ENCODE measurements around the gene AMPH. TPM values are rescaled to one million over a fixed set of nuclear protein-coding genes. Genes with fewer than 3 reads are reported as not detected.

AMPH gene
- total and polyA plus RNA-seq, 4 experiments from 2014 or later: 0.09 to 0.26 (median 0.14) TPM; not detected in 1

- H3K36me3 Mint-ChIP-seq: no peaks in the 10 kb centered on the region
- H3K4me3 Mint-ChIP-seq: no peak overlapping the region
- H3K4me1 Mint-ChIP-seq: no peaks in the 10 kb centered on the region
- ChIA-PET POLR2A (ENCODE audit: partially characterized antibody) (no interaction called here), CTCF (ENCODE audit: partially characterized antibody) (interaction anchor here (1.0 kb wide), 1 partner anchor 10 kb away, joined by 3 read pairs; no protein-coding TSS in a partner anchor)
- intact Hi-C loops (cut with micrococcal nuclease): no loop called here
- DNase-seq: no peak
- peaks cover 0 to 3% (median 0%) of the 10 kb centered on the region in 8 donors for H3K9me3 Mint-ChIP-seq
- Histone ChIP-seq H3K4me1 (ENCODE audit: insufficient read depth, low read length) (no peaks in the 10 kb centered on the region), H3K4me3 (ENCODE audit: low read length in 2 of 2) (no peak overlapping the region), H3K9me3 (ENCODE audit: control insufficient read depth in 1 of 2, low read length in 2 of 2) (no peaks in the 10 kb centered on the region), H3K27me3 (ENCODE audit: insufficient read depth, low read length) (no peaks in the 10 kb centered on the region), H3K27ac (ENCODE audit: low read depth, low read length) (no peak overlapping the region), H3K36me3 (ENCODE audit: insufficient read depth, low read length) (no peaks in the 10 kb centered on the region)
- H3K27ac Mint-ChIP-seq: no peak overlapping the region
- peaks cover 4 to 11% of the 10 kb centered on the region in 2 donors for H3K27me3 Mint-ChIP-seq
Observed at GRCh38 chr7:38673795-38674194, 42.6 kb upstream of the AMPH start.

- no peak for DNase-seq
- Histone ChIP-seq H3K36me3 (ENCODE audit: insufficient read depth, low read length) (no peaks in the 10 kb centered on the region), H3K4me3 (ENCODE audit: low read length in 2 of 2) (no peak overlapping the region), H3K27ac (ENCODE audit: low read depth, low read length) (no peak overlapping the region), H3K4me1 (ENCODE audit: insufficient read depth, low read length) (no peaks in the 10 kb centered on the region), H3K27me3 (ENCODE audit: insufficient read depth, low read length) (no peaks in the 10 kb centered on the region), H3K9me3 (ENCODE audit: control insufficient read depth in 1 of 2, low read length in 2 of 2) (no peaks in the 10 kb centered on the region)
- H3K4me3 Mint-ChIP-seq: no peak overlapping the region
- peaks cover 0 to 2% (median 0%) of the 10 kb centered on the region in 8 donors for H3K9me3 Mint-ChIP-seq
- no peaks in the 10 kb centered on the region for H3K4me1 Mint-ChIP-seq
- intact Hi-C loops (cut with micrococcal nuclease): no loop called here
- H3K36me3 Mint-ChIP-seq: no peaks in the 10 kb centered on the region
- POLR2A ChIA-PET (ENCODE audit: partially characterized antibody): no interaction called here
- H3K27ac Mint-ChIP-seq: no peak overlapping the region
- peaks cover 4 to 11% of the 10 kb centered on the region in 2 donors for H3K27me3 Mint-ChIP-seq
- CTCF ChIA-PET (ENCODE audit: partially characterized antibody): interaction anchor here (2.0 kb wide), 1 partner anchor 12 kb away, joined by 7 read pairs; no protein-coding TSS in a partner anchor
Observed at GRCh38 chr7:38671911-38672905, 41.0 kb upstream of the AMPH start.

- DNase-seq: no peak
- Mint-ChIP-seq H3K4me1 (no peaks in the 10 kb centered on the region), H3K27ac (no peak overlapping the region), H3K9me3 (peaks cover 0 to 2% (median 0%) of the 10 kb centered on the region in 8 donors), H3K27me3 (peaks cover 2 to 11% of the 10 kb centered on the region in 2 donors), H3K4me3 (no peak overlapping the region), H3K36me3 (no peaks in the 10 kb centered on the region)
- CTCF ChIA-PET (ENCODE audit: partially characterized antibody): interaction anchor here (1.3 to 1.9 kb wide), 2 partner anchors 9 to 10 kb away, joined by 4 to 5 read pairs; no protein-coding TSS in a partner anchor
- H3K4me3 ChIP-seq (ENCODE audit: low read length in 2 of 2): no peak overlapping the region
- no peaks in the 10 kb centered on the region for H3K4me1 ChIP-seq (ENCODE audit: insufficient read depth, low read length)
- POLR2A ChIA-PET (ENCODE audit: partially characterized antibody): no interaction called here
- no peak overlapping the region for H3K27ac ChIP-seq (ENCODE audit: low read depth, low read length)
- intact Hi-C loops (cut with micrococcal nuclease): loop anchor here (10.0 kb wide), 1 partner anchor 565 kb away; no protein-coding TSS in a partner anchor
- H3K9me3 ChIP-seq (ENCODE audit: control insufficient read depth in 1 of 2, low read length in 2 of 2): no peaks in the 10 kb centered on the region
- H3K27me3 ChIP-seq (ENCODE audit: insufficient read depth, low read length): no peaks in the 10 kb centered on the region
- no peaks in the 10 kb centered on the region for H3K36me3 ChIP-seq (ENCODE audit: insufficient read depth, low read length)
Observed at GRCh38 chr7:38669965-38670520, 38.9 kb upstream of the AMPH start.

- POLR2A ChIA-PET (ENCODE audit: partially characterized antibody): no interaction called here
- no peaks in the 10 kb centered on the region for H3K9me3 ChIP-seq (ENCODE audit: control insufficient read depth in 1 of 2, low read length in 2 of 2)
- H3K27me3 ChIP-seq (ENCODE audit: insufficient read depth, low read length): no peaks in the 10 kb centered on the region
- H3K27ac Mint-ChIP-seq: no peak overlapping the region
- intact Hi-C loops (cut with micrococcal nuclease): loop anchor here (10.0 kb wide), 1 partner anchor 560 kb away; no protein-coding TSS in a partner anchor
- no peak for DNase-seq
- H3K4me1 ChIP-seq (ENCODE audit: insufficient read depth, low read length): no peaks in the 10 kb centered on the region
- peaks cover 0 to 1% (median 0%) of the 10 kb centered on the region in 8 donors for H3K9me3 Mint-ChIP-seq
- H3K4me3 Mint-ChIP-seq: no peak overlapping the region
- no peak overlapping the region for H3K27ac ChIP-seq (ENCODE audit: low read depth, low read length)
- H3K4me3 ChIP-seq (ENCODE audit: low read length in 2 of 2): no peak overlapping the region
- CTCF ChIA-PET (ENCODE audit: partially characterized antibody): no interaction called here
- no peaks in the 10 kb centered on the region for H3K36me3 Mint-ChIP-seq
- no peaks in the 10 kb centered on the region for H3K36me3 ChIP-seq (ENCODE audit: insufficient read depth, low read length)
- peaks cover 12 to 16% of the 10 kb centered on the region in 2 donors for H3K27me3 Mint-ChIP-seq
- no peaks in the 10 kb centered on the region for H3K4me1 Mint-ChIP-seq
Observed at GRCh38 chr7:38664972-38665371, 33.8 kb upstream of the AMPH start.

GRCh38 chr7:38660427-38661099 is 29.4 kb upstream of the AMPH start:
- Histone ChIP-seq H3K27ac (ENCODE audit: low read depth, low read length) (no peak overlapping the region), H3K4me1 (ENCODE audit: insufficient read depth, low read length) (no peaks in the 10 kb centered on the region), H3K27me3 (ENCODE audit: insufficient read depth, low read length) (no peaks in the 10 kb centered on the region), H3K9me3 (ENCODE audit: control insufficient read depth in 1 of 2, low read length in 2 of 2) (no peaks in the 10 kb centered on the region), H3K4me3 (ENCODE audit: low read length in 2 of 2) (no peak overlapping the region), H3K36me3 (ENCODE audit: insufficient read depth, low read length) (no peaks in the 10 kb centered on the region)
- intact Hi-C loops (cut with micrococcal nuclease): loop anchor here (1.0 to 10.0 kb wide), 3 partner anchors 236 to 556 kb away; no protein-coding TSS in a partner anchor
- H3K27ac Mint-ChIP-seq: no peak overlapping the region
- peaks cover 20 to 23% of the 10 kb centered on the region in 2 donors for H3K27me3 Mint-ChIP-seq
- CTCF ChIA-PET (ENCODE audit: partially characterized antibody): interaction anchor here (1.0 to 5.1 kb wide), 13 partner anchors 9 to 445 kb away, joined by 3 to 56 read pairs (median 6); no protein-coding TSS in a partner anchor
- no peaks in the 10 kb centered on the region for H3K4me1 Mint-ChIP-seq
- no peaks in the 10 kb centered on the region for H3K36me3 Mint-ChIP-seq
- peaks cover 0 to 1% (median 0%) of the 10 kb centered on the region in 8 donors for H3K9me3 Mint-ChIP-seq
- peak in 4 of 5 donors; percentile 32 to 42 (median 34) for DNase-seq
- H3K4me3 Mint-ChIP-seq: no peak overlapping the region
- POLR2A ChIA-PET (ENCODE audit: partially characterized antibody): interaction anchor here (1.0 kb wide), 1 partner anchor 234 kb away, joined by 3 read pairs; no protein-coding TSS in a partner anchor

GRCh38 chr7:38659931-38660330 is 28.8 kb upstream of the AMPH start:
- Histone ChIP-seq H3K9me3 (ENCODE audit: control insufficient read depth in 1 of 2, low read length in 2 of 2) (no peaks in the 10 kb centered on the region), H3K4me3 (ENCODE audit: low read length in 2 of 2) (no peak overlapping the region), H3K27ac (ENCODE audit: low read depth, low read length) (no peak overlapping the region), H3K27me3 (ENCODE audit: insufficient read depth, low read length) (no peaks in the 10 kb centered on the region), H3K4me1 (ENCODE audit: insufficient read depth, low read length) (no peaks in the 10 kb centered on the region), H3K36me3 (ENCODE audit: insufficient read depth, low read length) (no peaks in the 10 kb centered on the region)
- Mint-ChIP-seq H3K4me3 (no peak overlapping the region), H3K27me3 (peaks cover 23 to 24% of the 10 kb centered on the region in 2 donors), H3K4me1 (no peaks in the 10 kb centered on the region), H3K9me3 (peaks cover 0 to 1% (median 0%) of the 10 kb centered on the region in 8 donors), H3K27ac (no peak overlapping the region), H3K36me3 (no peaks in the 10 kb centered on the region)
- ChIA-PET CTCF (ENCODE audit: partially characterized antibody) (interaction anchor here (0.7 to 5.1 kb wide), 14 partner anchors 9 to 444 kb away, joined by 3 to 56 read pairs (median 5); no protein-coding TSS in a partner anchor), POLR2A (ENCODE audit: partially characterized antibody) (interaction anchor here (1.0 kb wide), 1 partner anchor 234 kb away, joined by 3 read pairs; no protein-coding TSS in a partner anchor)
- intact Hi-C loops (cut with micrococcal nuclease): loop anchor here (1.0 to 10.0 kb wide), 3 partner anchors 236 to 555 kb away; no protein-coding TSS in a partner anchor
- no peak for DNase-seq
